HEK293T (cell line): ENCODE results near the gene FARP1.

ENCODE experiments used
- BHLHE40 ChIP-seq: fragments of 450-650 bp; IDR thresholded peaks from 2 replicates; pipeline ENCODE4 v1.6.1; 2016; ENCODE audit warnings: mild to moderate bottlenecking, moderate library complexity, borderline replicate concordance
- FOXK2 ChIP-seq: fragments of 450-650 bp; IDR thresholded peaks from 2 replicates; pipeline ENCODE4 v1.6.1; 2016; ENCODE audit warnings: mild to moderate bottlenecking
- SP1 ChIP-seq: fragments of 450-650 bp; IDR thresholded peaks from 2 replicates; pipeline ENCODE4 v1.6.1; 2017
- TARDBP ChIP-seq: fragments of 450-650 bp; IDR thresholded peaks from 2 replicates; pipeline ENCODE4 v1.6.1; 2016

DNA sequence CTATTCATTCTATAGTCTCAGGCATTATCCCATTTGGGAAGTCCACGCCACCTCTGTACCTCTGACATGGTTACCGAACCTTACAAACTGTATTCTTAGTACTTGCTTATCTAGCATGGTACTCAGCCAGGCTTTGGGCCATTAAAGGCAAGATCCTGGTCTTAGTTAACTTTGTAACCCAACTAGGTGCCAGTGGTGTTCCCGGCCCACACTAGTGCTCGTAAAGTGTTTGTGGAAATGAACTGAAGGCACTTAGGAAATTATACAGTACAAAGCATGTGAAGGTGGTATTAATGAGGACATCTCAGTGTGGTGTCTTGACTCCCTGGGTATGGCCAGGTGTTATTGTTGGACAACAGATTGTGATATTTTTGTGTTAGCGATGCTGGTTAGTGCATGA lies 122.0 kb downstream of the FARP1 start:
- TF ChIP-seq FOXK2 (no peak), BHLHE40 (no peak), TARDBP (no peak), SP1 (no peak)
